Activated CD8-positive, alpha-beta T cell treated with anti-CD3 and anti-CD28 coated beads for 36 hours (primary cell): ENCODE data around the gene SI. TPM values are rescaled to one million over a fixed set of nuclear protein-coding genes. Genes with fewer than 3 reads are reported as not detected.

Source experiments
- ATAC-seq: fragments of 200-7000 bp; cut with Tn5 transposase; one replicate; pipeline ENCODE4 v1.10.0; 2021; ENCODE audit warnings: mild to moderate bottlenecking, moderate library complexity
- CTCF ChIA-PET: fragments of 350-600 bp; sonication (Branson Sonifier 250); formaldehyde crosslinking; loops from one replicate; lab custom pipeline; 2021; ENCODE audit warnings: antibody characterized with exemption; lab: Charles Lee
- POLR2A ChIA-PET: fragments of 350-600 bp; sonication (Branson Sonifier 250); formaldehyde crosslinking; loops from one replicate; lab custom pipeline; 2021; ENCODE audit warnings: antibody characterized with exemption; lab: Charles Lee
- DNase-seq: peaks from one replicate; pipeline ENCODE4 v3.0.0-alpha.2; 2020
- H3K27ac Mint-ChIP-seq: one replicate; pipeline ENCODE4 v1.8.0; 2021; ENCODE audit warnings: mild to moderate bottlenecking, mixed read lengths
- H3K27me3 Mint-ChIP-seq: one replicate; pipeline ENCODE4 v1.8.0; 2021; ENCODE audit warnings: mixed read lengths
- H3K36me3 Mint-ChIP-seq: one replicate; pipeline ENCODE4 v1.8.0; 2021; ENCODE audit warnings: low read depth, mixed read lengths
- H3K4me1 Mint-ChIP-seq: one replicate; pipeline ENCODE4 v1.8.0; 2021; ENCODE audit warnings: low read depth, mixed read lengths
- H3K4me3 Mint-ChIP-seq: one replicate; pipeline ENCODE4 v1.8.0; 2021; ENCODE audit warnings: mild to moderate bottlenecking, moderate library complexity, mixed read lengths
- H3K9me3 Mint-ChIP-seq: one replicate; pipeline ENCODE4 v1.8.0; 2021; ENCODE audit warnings: mixed read lengths
- intact Hi-C: fragments of 100-400 bp; cut with micrococcal nuclease; formaldehyde crosslinking; loops from one replicate; pipeline ENCODE4 v1.10.0; 2022
- total RNA-seq, 2 experiments: library from RNA; stranded (reverse); gene quantifications; one replicate each; pipeline ENCODE4 v1.2.3, GENCODE V29; 2021
- TF ChIP-seq, protein P1 (sequence below): fragments of 200-600 bp; IDR thresholded peaks from one replicate; pipeline ENCODE4 v1.8.0; 2022; ENCODE audit warnings: antibody characterized with exemption, mild to moderate bottlenecking

SI gene
- total RNA-seq, 2 experiments from 2014 or later: not detected

DNA sequence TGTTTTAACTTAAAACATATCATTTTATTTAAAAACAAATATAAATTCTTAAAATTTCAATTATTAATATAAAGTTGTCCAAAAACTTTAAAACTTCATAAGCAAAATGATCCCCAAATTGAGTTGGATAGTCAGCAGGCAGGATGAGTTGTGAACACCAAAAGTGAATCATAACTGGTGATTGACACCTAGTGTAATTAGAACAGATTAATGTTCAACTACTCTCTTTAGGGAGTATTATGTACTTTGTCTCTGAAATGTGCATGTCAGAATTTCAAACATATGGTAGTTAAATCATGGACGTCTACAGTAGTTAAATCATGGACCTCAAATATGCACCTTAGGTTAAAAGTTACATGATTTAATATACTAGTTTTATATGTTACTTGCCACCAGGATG is 2.9 kb upstream of the SI start:
- CTCF ChIA-PET: no interaction called here
- ATAC-seq: no peak
- Mint-ChIP-seq H3K9me3 (peaks cover 5% of the 10 kb centered on the region), H3K36me3 (no peaks in the 10 kb centered on the region), H3K4me3 (no peak overlapping the region), H3K27ac (no peak overlapping the region), H3K27me3 (no peaks in the 10 kb centered on the region), H3K4me1 (no peaks in the 10 kb centered on the region)
- no peak for DNase-seq
- intact Hi-C loops: no loop called here
- POLR2A ChIA-PET: no interaction called here
- TF ChIP-seq, protein P1, sequence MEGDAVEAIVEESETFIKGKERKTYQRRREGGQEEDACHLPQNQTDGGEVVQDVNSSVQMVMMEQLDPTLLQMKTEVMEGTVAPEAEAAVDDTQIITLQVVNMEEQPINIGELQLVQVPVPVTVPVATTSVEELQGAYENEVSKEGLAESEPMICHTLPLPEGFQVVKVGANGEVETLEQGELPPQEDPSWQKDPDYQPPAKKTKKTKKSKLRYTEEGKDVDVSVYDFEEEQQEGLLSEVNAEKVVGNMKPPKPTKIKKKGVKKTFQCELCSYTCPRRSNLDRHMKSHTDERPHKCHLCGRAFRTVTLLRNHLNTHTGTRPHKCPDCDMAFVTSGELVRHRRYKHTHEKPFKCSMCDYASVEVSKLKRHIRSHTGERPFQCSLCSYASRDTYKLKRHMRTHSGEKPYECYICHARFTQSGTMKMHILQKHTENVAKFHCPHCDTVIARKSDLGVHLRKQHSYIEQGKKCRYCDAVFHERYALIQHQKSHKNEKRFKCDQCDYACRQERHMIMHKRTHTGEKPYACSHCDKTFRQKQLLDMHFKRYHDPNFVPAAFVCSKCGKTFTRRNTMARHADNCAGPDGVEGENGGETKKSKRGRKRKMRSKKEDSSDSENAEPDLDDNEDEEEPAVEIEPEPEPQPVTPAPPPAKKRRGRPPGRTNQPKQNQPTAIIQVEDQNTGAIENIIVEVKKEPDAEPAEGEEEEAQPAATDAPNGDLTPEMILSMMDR: no peak

DNA sequence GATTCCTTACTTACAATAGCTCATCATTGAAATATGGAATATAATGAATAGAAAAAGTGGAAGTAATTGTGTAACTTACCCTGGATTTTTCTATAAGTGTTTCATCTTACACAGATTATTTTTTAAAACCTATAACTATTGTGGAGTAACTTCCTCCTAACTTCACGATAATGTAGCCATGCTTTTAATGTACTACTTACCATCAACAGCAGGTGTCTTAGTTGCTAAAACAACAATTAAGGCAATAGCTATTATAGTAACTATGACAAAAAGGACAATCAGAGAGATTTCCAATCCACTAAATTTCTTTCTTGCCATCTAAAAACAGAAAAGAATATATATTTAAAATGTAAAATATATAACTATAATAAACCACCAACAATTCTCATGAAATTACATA is 2.6 kb downstream of the SI start:
- H3K4me3 Mint-ChIP-seq: no peak overlapping the region
- ATAC-seq (no peak), DNase-seq (no peak)
- H3K4me1 Mint-ChIP-seq: no peaks in the 10 kb centered on the region
- ChIA-PET CTCF (no interaction called here), POLR2A (no interaction called here)
- H3K27me3 Mint-ChIP-seq: no peaks in the 10 kb centered on the region
- H3K9me3 Mint-ChIP-seq: peaks cover 5% of the 10 kb centered on the region
- intact Hi-C loops: no loop called here
- TF ChIP-seq, protein P1: no peak
- no peak overlapping the region for H3K27ac Mint-ChIP-seq
- H3K36me3 Mint-ChIP-seq: no peaks in the 10 kb centered on the region

DNA sequence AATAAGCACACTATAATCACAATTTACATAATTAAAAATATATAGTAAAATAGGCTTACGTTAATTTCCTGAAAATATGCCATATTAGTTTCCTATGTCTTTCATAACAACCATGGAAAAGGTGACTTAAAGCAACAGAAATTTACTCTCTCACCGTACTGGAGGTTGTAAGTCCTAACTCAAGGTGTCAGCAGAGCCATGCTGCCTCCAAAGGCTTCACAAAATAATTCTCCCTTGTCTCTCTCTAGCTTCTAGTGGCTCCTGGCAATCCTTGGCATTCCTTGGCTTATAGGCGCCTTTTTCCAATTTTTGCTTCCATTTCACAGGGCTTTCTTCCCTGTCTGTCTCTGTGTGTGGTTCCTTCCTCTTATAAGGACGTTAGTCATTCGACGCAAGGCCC is 7.6 kb downstream of the SI start:
- TF ChIP-seq, protein P1: no peak
- DNase-seq: no peak
- CTCF ChIA-PET: no interaction called here
- H3K4me3 Mint-ChIP-seq: no peak overlapping the region
- no peak overlapping the region for H3K27ac Mint-ChIP-seq
- no peaks in the 10 kb centered on the region for H3K27me3 Mint-ChIP-seq
- ATAC-seq: no peak
- no peaks in the 10 kb centered on the region for H3K36me3 Mint-ChIP-seq
- H3K9me3 Mint-ChIP-seq: peaks cover 3% of the 10 kb centered on the region
- intact Hi-C loops: no loop called here
- no peaks in the 10 kb centered on the region for H3K4me1 Mint-ChIP-seq
- POLR2A ChIA-PET: no interaction called here

DNA sequence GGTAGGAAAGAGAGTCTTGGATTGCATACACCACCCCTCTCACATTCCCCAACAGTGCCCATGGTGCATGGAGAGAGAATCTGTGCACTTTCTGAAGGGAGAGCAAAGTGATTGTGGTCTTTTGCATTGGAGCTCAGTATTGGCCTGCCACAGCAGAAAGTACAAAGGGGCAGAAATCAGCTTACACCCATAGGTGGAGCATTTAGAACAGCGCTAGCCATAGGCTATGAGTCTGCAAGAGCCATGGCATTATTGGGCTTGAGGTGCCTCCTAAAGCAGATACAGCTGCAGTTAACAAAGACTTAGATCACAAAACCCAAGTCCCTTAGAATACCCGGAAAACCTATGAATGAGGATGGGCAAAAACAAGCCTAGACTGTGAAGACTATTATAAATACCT is 21.8 kb downstream of the SI start:
- Mint-ChIP-seq H3K4me3 (no peak overlapping the region), H3K27ac (no peak overlapping the region), H3K4me1 (no peaks in the 10 kb centered on the region), H3K36me3 (no peaks in the 10 kb centered on the region), H3K27me3 (no peaks in the 10 kb centered on the region), H3K9me3 (peaks cover 13% of the 10 kb centered on the region)
- ChIA-PET POLR2A (no interaction called here), CTCF (no interaction called here)
- no peak for DNase-seq
- intact Hi-C loops: no loop called here
- TF ChIP-seq, protein P1: no peak
- ATAC-seq: no peak

DNA sequence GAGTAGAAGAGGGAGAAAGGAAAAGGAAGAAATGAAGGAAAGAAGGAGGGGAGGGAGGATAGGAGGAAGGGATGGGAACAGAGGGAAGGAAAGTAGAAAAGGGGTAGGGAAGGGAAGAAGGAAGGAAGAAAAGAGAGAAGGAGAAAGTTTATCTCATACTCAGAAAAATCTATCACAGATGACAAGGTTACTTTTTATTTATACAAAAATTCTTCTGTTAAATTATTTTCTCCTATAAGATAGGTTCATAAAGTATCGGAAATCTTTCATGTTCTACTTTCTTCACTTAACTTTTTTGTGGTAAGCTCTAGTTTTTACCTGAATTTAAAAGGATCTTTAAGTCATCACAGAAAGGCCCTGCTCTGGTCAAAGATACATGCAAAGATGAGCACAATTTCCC is 38.1 kb downstream of the SI start:
- intact Hi-C loops: no loop called here
- ChIA-PET CTCF (no interaction called here), POLR2A (no interaction called here)
- ATAC-seq (no peak), DNase-seq (no peak)
- H3K4me3 Mint-ChIP-seq: no peak overlapping the region
- no peaks in the 10 kb centered on the region for H3K27me3 Mint-ChIP-seq
- peaks cover 1% of the 10 kb centered on the region for H3K9me3 Mint-ChIP-seq
- TF ChIP-seq, protein P1: no peak
- H3K4me1 Mint-ChIP-seq: no peaks in the 10 kb centered on the region
- H3K27ac Mint-ChIP-seq: no peak overlapping the region
- no peaks in the 10 kb centered on the region for H3K36me3 Mint-ChIP-seq
